OCI-LY7 (cell line): ENCODE measurements around the gene PRM2. TPM values are rescaled to one million over a fixed set of nuclear protein-coding genes. Genes with fewer than 3 reads are reported as not detected.

ENCODE experiments used
- BruUV-seq: library from RNA; stranded (reverse); fragments of 400-500 nt; replicated peaks from 2 replicates; lab custom pipeline; 2021; lab: Mats Ljungman, UMichigan
- CTCF ChIA-PET: fragments of 300-600 bp; sonication (Branson Sonifier 250); formaldehyde crosslinking; loops from one replicate; lab custom pipeline; 2022; ENCODE audit warnings: antibody characterized with exemption; ENCODE audit not compliant: unreplicated experiment; lab: Charles Lee
- POLR2A ChIA-PET: fragments of 300-600 bp; sonication (Branson Sonifier 250); formaldehyde crosslinking; loops from one replicate; lab custom pipeline; 2022; ENCODE audit warnings: antibody characterized with exemption; lab: Charles Lee
- DNase-seq: peaks from one replicate; pipeline ENCODE4 v3.0.0-alpha.2; 2015; ENCODE audit warnings: low spot score
- H2AFZ ChIP-seq: fragments of 200-600 bp; sonication (generic), shearing (Covaris generic); 2 replicates; pipeline ENCODE4 v1.6.1; 2014; ENCODE audit warnings: mild to moderate bottlenecking, antibody characterized with exemption, low read length, moderate library complexity
- H3K27ac ChIP-seq: fragments of 200-600 bp; sonication (generic); 2 replicates; pipeline ENCODE4 v1.5.1; 2014; ENCODE audit warnings: mixed run types, low read depth, mild to moderate bottlenecking, moderate library complexity, low read length, inconsistent platforms; ENCODE audit not compliant: poor library complexity, severe bottlenecking
- H3K36me3 ChIP-seq: fragments of 200-600 bp; sonication (generic); 2 replicates; pipeline ENCODE4 v1.6.1; 2014; ENCODE audit warnings: mild to moderate bottlenecking, antibody characterized with exemption, low read length, moderate library complexity, mixed read lengths; ENCODE audit not compliant: insufficient read depth
- H3K4me1 ChIP-seq: fragments of 200-600 bp; sonication (generic); 2 replicates; pipeline ENCODE4 v1.5.1; 2014; ENCODE audit warnings: mild to moderate bottlenecking, low read length; ENCODE audit not compliant: insufficient read depth, poor library complexity, severe bottlenecking
- H3K4me2 ChIP-seq: fragments of 200-600 bp; sonication (generic); 2 replicates; pipeline ENCODE4 v1.6.1; 2014; ENCODE audit warnings: mild to moderate bottlenecking, low read length
- H3K4me3 ChIP-seq: fragments of 200-600 bp; sonication (generic); 2 replicates; pipeline ENCODE4 v1.5.1; 2014; ENCODE audit warnings: mild to moderate bottlenecking, low read depth, low read length; ENCODE audit not compliant: poor library complexity, severe bottlenecking
- H3K79me2 ChIP-seq: fragments of 200-600 bp; sonication (generic); 2 replicates; pipeline ENCODE4 v1.6.1; 2016; ENCODE audit warnings: low read depth, mild to moderate bottlenecking, low read length, moderate library complexity, mixed read lengths; ENCODE audit not compliant: insufficient read depth
- H3K9me2 ChIP-seq: fragments of 200-600 bp; sonication (generic); 2 replicates; pipeline ENCODE4 v1.6.1; 2016; ENCODE audit warnings: mild to moderate bottlenecking, low read length, mixed read lengths; ENCODE audit not compliant: insufficient read depth
- H3K9me3 ChIP-seq: fragments of 200-600 bp; sonication (generic); 2 replicates; pipeline ENCODE4 v1.6.1; 2014; ENCODE audit warnings: mild to moderate bottlenecking, mixed run types, low read length, mixed read lengths
- H4K20me1 ChIP-seq: fragments of 200-600 bp; sonication (generic); 2 replicates; pipeline ENCODE4 v1.6.1; 2014; ENCODE audit warnings: mild to moderate bottlenecking, antibody characterized with exemption, low read length, moderate library complexity, mixed read lengths; ENCODE audit not compliant: insufficient read depth
- CTCF ChIP-seq: fragments of 200-600 bp; sonication (generic); conservative IDR thresholded peaks from 2 replicates; pipeline ENCODE4 v1.5.1; 2014; ENCODE audit warnings: mild to moderate bottlenecking, antibody characterized with exemption, low read length, moderate library complexity, mixed read lengths
- EZH2phosphoT487 ChIP-seq: fragments of 200-600 bp; sonication (generic); IDR thresholded peaks from 2 replicates; pipeline ENCODE4 v1.6.1; 2018; ENCODE audit warnings: low read depth, borderline replicate concordance, mild to moderate bottlenecking, mixed run types, antibody characterized with exemption, low read length, moderate library complexity, mixed read lengths
- intact Hi-C: fragments of 100-400 bp; cut with micrococcal nuclease; formaldehyde crosslinking; loops from one replicate; pipeline ENCODE4 v1.10.0; 2022; ENCODE audit not compliant: unreplicated experiment
- total RNA-seq, 2 experiments: library from RNA; depleted of rRNA in 1 of 2; stranded (reverse); fragments of >200 nt in 1 of 2; shearing (Covaris generic) in 1 of 2; gene quantifications; 2 replicates each; pipeline ENCODE4 v1.2.3, GENCODE V29; 2014 to 2022

Gene PRM2
- total RNA-seq, 2 experiments from 2014 or later: not detected

GRCh38 chr16:11301645-11302501, 25.6 kb upstream of the PRM2 start:
- Histone ChIP-seq H3K9me3 (no peaks in the 10 kb centered on the region; the same call in 1 of the 2 replicates), H3K27ac (peak overlapping the region; percentile 39), H3K4me3 (no peak overlapping the region), H4K20me1 (no peaks in the 10 kb centered on the region), H3K36me3 (no peaks in the 10 kb centered on the region), H2AFZ (no peak overlapping the region), H3K79me2 (no peaks in the 10 kb centered on the region), H3K9me2 (no peaks in the 10 kb centered on the region), H3K4me2 (no peak overlapping the region), H3K4me1 (peaks cover 79% of the 10 kb centered on the region)
- no TSS peak for BruUV-seq
- ChIA-PET POLR2A (no interaction called here), CTCF (interaction anchor here (0.5 kb wide), 1 partner anchor 490 kb away, joined by 3 read pairs; no protein-coding TSS in a partner anchor)
- DNase-seq: no peak
- intact Hi-C loops: no loop called here
- no peak for TF ChIP-seq CTCF
- TF ChIP-seq EZH2phosphoT487: no peak

GRCh38 chr16:11300560-11300892, 24.2 kb upstream of the PRM2 start:
- Histone ChIP-seq H3K9me3 (no peaks in the 10 kb centered on the region), H3K79me2 (no peaks in the 10 kb centered on the region), H3K36me3 (no peaks in the 10 kb centered on the region), H3K9me2 (no peaks in the 10 kb centered on the region), H3K4me1 (peaks cover 80% of the 10 kb centered on the region), H3K27ac (peak overlapping the region; percentile 96), H2AFZ (peak overlapping the region; percentile 64; the same call in 1 of the 2 replicates), H4K20me1 (no peaks in the 10 kb centered on the region), H3K4me2 (peak overlapping the region; percentile 82), H3K4me3 (no peak overlapping the region)
- ChIA-PET POLR2A (interaction anchor here (4.3 kb wide), 1 partner anchor 10 kb away, joined by 79 read pairs; no protein-coding TSS in a partner anchor), CTCF (interaction anchor here (1.0 kb wide), 1 partner anchor 8 kb away, joined by 3 read pairs; no protein-coding TSS in a partner anchor)
- intact Hi-C loops: no loop called here
- no peak for DNase-seq
- BruUV-seq: no TSS peak
- TF ChIP-seq CTCF: no peak
- no peak for TF ChIP-seq EZH2phosphoT487
